ENCODE measurements around the gene SPC25. TPM values are rescaled to one million over a fixed set of nuclear protein-coding genes. Genes with fewer than 3 reads are reported as not detected.

SPC25 gene
- total RNA-seq, 1 donor from 2014 or later, result 0.60 TPM

GRCh38 chr2:168858146-168858545 is 32.1 kb downstream of the SPC25 start:
- no peaks in the 10 kb centered on the region for H3K27me3 ChIP-seq (ENCODE audit: low read depth)
- H3K27ac ChIP-seq (replicated peaks), result no peak overlapping the region
- TF ChIP-seq CTCF (IDR thresholded peaks at IDR 0.05; ENCODE audit: borderline replicate concordance), result no peak
- peaks cover 8% of the 10 kb centered on the region for H3K4me1 ChIP-seq
- H3K36me3 ChIP-seq, result peaks cover 67% of the 10 kb centered on the region
- H3K4me3 ChIP-seq, result no peak overlapping the region
- H3K9me3 ChIP-seq (replicated peaks), result no peaks in the 10 kb centered on the region
- intact Hi-C loops (cut with micrococcal nuclease), result no loop called here
- no peak for DNase-seq

- intact Hi-C loops (cut with micrococcal nuclease), result no loop called here
Measured at GRCh38 chr2:168855601-168856000, 34.6 kb downstream of the SPC25 start.

GRCh38 chr2:168854651-168855050 is 35.6 kb downstream of the SPC25 start:
- H3K9me3 ChIP-seq (replicated peaks), result no peaks in the 10 kb centered on the region
- intact Hi-C loops (cut with micrococcal nuclease), result no loop called here
- H3K4me3 ChIP-seq, result no peak overlapping the region
- no peak for DNase-seq
- peaks cover 10% of the 10 kb centered on the region for H3K4me1 ChIP-seq
- no peak overlapping the region for H3K27ac ChIP-seq (replicated peaks)
- H3K27me3 ChIP-seq (ENCODE audit: low read depth), result no peaks in the 10 kb centered on the region
- peaks cover 58% of the 10 kb centered on the region for H3K36me3 ChIP-seq
- TF ChIP-seq CTCF (IDR thresholded peaks at IDR 0.05; ENCODE audit: borderline replicate concordance), result no peak

More at GRCh38 chr2:168855601-168856000, 34.6 kb downstream of the SPC25 start:
- H3K4me1 ChIP-seq, result peaks cover 8% of the 10 kb centered on the region
- no peak for DNase-seq
- no peak overlapping the region for H3K27ac ChIP-seq (replicated peaks)
- H3K27me3 ChIP-seq (ENCODE audit: low read depth), result no peaks in the 10 kb centered on the region
- peaks cover 59% of the 10 kb centered on the region for H3K36me3 ChIP-seq
- H3K9me3 ChIP-seq (replicated peaks), result no peaks in the 10 kb centered on the region
- no peak for TF ChIP-seq CTCF (IDR thresholded peaks at IDR 0.05; ENCODE audit: borderline replicate concordance)
- no peak overlapping the region for H3K4me3 ChIP-seq

GRCh38 chr2:168853471-168853870 is 36.8 kb downstream of the SPC25 start:
- DNase-seq, result no peak
- peaks cover 16% of the 10 kb centered on the region for H3K4me1 ChIP-seq
- intact Hi-C loops (cut with micrococcal nuclease), result no loop called here
- no peaks in the 10 kb centered on the region for H3K9me3 ChIP-seq (replicated peaks)
- peaks cover 54% of the 10 kb centered on the region for H3K36me3 ChIP-seq
- no peak for TF ChIP-seq CTCF (IDR thresholded peaks at IDR 0.05; ENCODE audit: borderline replicate concordance)
- H3K27me3 ChIP-seq (ENCODE audit: low read depth), result no peaks in the 10 kb centered on the region
- no peak overlapping the region for H3K4me3 ChIP-seq
- H3K27ac ChIP-seq (replicated peaks), result no peak overlapping the region

GRCh38 chr2:168852481-168852880 is 37.7 kb downstream of the SPC25 start:
- no peak for TF ChIP-seq CTCF (IDR thresholded peaks at IDR 0.05; ENCODE audit: borderline replicate concordance)
- Histone ChIP-seq H3K27me3 (ENCODE audit: low read depth) (no peaks in the 10 kb centered on the region), H3K27ac (replicated peaks) (no peak overlapping the region), H3K4me3 (no peak overlapping the region), H3K9me3 (replicated peaks) (no peaks in the 10 kb centered on the region), H3K36me3 (peaks cover 46% of the 10 kb centered on the region), H3K4me1 (peaks cover 16% of the 10 kb centered on the region)
- intact Hi-C loops (cut with micrococcal nuclease), result no loop called here
- DNase-seq, result no peak

All from left ventricle myocardium inferior (tissue), 1 donor.